CD4-positive, alpha-beta T cell treated with Interleukin-21 for 1 hour (primary cell): Measurements from ENCODE around the gene EXOC6B.
"Not testable (repeated sequence)": the region's sequence is repeated elsewhere in the genome, so short reads cannot be mapped to it uniquely, and the experiment has no call there.

Source experiments
- DNase-seq: peaks from one replicate; pipeline ENCODE4 v3.0.0-alpha.2; 2020

Gene EXOC6B

DNA sequence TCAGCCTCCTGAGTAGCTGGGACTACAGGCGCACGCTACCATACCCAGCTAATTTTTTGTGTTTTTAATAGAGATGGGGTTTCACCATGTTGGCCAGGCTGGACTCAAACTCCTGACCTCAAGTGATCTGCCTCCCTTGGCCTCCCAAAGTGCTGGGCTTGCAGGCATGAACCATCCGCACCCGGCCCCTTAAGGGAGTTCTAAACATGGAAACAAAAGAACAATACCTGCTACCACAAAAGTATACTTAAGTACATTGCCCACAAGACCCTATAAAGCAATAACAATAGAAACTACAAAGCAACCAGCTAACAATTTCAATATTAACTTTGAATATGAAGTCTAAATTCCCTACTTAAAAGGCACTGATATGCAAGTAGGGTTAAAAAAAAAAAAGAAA, 242.0 kb downstream of the EXOC6B start:
- not testable (repeated sequence) for DNase-seq

DNA sequence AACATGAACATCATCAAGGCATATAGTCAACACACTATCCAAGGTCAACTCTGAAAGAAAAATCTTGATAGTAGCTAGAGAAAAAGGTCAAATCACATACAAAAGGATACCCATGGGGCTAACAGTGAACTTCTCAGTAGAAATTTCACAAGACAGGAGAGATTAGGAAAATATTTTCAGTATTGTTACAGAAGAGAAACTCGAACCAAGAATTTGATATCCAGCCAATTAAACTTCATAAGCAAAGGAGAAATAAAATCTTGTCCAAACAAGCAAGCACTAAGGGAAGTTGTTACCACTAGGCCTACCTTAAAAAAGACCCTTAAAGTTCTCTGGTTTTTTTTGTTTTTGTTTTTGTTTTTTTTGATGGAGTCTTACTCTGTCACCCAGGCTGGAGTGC, 242.5 kb downstream of the EXOC6B start:
- DNase-seq = no peak

DNA sequence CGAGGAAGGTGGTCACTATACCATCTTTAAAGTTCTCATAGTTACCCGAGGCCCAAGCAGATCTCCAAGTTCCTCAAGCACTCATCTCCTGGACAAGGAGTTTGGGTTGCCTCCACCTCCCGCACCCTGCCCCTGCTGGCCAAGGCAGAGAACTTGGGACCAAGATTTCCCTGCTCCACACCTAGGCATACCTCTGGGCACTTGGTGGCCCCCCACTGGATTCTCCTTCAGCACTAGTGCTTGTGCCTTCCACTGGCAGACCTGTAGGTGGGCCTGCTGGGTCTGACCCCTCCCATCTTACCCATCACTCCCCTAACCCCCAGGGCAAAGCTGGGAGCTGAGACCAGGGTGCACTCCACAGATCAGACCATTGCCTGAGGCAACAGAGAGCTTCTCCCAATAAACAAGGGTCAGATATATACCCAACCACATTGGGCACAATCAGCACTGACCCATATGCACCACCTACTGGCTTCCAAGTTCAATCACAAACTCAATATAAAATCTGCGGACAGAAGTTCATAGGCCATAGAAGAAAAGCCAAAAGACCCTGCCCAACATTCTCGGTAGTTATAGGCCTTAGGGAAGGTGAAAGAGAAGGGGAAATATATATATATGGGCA, 244.2 kb downstream of the EXOC6B start:
- no peak for DNase-seq

DNA sequence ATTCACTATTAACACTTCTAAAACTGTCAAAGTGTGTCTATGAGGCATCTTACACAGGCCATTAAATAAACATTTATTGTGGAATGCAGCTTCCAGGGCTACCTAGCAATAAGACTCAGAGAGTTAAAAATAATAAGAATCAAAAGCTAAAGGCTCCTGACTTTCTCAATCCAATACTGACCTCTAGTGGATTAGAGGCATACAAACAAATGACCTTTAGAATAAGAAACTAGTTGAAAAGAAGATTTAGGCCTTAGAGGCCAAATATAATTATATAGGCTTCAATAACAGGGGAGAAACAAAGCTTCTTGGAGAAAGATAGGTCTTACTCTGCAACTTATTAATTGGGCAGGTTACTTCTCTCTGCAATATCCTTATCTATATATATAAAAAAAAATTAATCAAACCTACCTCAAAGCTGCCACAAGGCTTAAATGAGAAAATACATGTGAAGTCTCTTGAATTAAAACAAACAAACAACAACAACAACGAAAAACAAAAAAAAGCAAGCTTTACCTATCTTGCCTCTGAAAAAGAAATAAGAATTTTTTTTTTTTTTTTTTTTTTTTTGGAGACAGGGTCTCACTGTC, 246.1 kb downstream of the EXOC6B start:
- peak; percentile 26 for DNase-seq

DNA sequence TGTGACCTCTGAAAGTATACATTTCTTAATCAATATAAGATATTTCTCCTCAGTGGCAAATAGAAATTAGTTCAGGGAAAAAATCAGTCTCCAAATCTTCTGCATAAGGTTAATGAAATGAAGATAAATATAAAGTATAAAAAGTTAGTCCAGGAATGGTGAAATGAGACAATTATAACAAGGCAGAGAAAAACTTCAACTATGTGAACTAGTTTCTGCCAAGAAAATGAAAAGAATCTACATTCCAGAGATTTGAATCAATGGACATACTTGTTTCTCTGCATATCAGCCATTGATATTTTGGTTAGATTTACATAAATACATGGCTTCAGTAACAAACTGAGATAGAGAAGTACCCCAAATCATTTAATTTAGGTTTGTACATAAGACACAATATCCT, 249.0 kb downstream of the EXOC6B start:
- no peak for DNase-seq

DNA sequence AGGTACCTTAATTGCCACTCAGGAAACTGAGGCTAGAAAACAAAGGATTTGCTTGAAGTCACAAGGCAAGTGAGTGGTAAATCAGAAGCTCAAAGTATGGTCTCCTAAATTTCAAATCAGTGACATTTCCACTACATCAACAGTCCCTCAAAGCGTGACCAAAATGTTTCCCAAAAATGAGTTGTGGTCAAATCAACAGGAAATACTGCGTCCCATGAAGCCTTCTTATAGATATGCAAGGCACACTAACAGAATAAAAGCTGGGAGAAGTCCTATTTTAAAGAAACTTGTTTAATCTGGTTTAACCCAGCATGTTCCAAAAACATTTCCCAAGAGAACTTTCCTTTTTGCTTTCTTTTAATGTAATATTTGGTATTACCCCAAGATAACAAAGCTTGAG, 249.4 kb downstream of the EXOC6B start:
- no peak for DNase-seq

DNA sequence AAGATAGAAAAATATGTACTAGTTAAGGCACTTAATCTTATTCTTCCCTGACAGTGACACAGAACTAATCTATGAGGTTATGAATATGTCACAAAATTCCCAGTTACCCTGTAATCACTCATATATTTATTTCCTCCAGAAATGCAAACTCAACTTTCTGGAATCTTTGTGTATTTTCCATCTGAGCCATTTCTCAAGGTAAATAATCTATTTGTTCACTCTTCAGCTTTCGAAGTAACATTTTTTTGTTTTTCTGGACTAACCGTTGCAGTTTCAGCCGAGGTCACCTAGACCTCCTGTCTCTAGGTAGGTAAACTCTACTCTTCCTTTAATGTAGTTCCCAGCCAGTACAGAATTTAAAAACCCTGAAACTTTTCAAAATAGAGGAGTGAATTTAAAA, 250.9 kb downstream of the EXOC6B start:
- DNase-seq = no peak

DNA sequence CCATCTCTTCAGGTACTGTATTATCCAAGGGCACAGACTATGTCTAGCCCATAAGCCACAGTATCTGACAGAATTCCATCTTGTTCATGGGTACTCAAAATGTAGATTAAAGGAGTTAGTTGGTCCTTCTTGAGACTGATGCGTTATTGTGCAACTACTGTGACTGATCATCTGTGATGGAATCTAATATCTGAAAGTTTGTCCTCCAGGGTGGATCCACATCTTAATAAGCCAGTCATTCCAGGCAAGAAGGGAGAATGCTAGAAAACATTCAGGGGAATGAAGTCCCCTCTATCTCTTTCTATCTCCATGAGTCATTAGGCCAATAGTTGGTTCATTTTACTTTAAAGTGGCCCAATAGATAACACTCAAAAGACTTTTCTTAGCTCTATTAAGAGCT, 252.6 kb downstream of the EXOC6B start:
- no peak for DNase-seq

DNA sequence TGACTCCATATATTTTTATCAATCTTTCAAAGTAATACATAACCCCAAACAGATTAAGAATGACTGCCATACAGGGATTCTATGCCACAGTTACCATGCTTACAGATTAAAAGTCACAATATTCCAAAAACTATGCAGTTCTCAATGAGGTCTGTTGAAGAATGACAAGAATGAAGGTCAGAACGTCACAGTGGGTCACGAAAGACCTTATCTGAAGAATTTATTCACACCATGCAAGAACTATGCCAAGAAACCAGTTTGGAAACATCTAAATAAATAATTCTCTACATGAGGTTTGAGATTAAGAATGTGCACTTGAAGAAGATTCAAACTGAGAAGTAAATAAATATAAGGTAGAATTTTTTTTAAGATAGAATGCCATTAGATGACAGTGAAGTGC, 253.3 kb downstream of the EXOC6B start:
- no peak for DNase-seq

DNA sequence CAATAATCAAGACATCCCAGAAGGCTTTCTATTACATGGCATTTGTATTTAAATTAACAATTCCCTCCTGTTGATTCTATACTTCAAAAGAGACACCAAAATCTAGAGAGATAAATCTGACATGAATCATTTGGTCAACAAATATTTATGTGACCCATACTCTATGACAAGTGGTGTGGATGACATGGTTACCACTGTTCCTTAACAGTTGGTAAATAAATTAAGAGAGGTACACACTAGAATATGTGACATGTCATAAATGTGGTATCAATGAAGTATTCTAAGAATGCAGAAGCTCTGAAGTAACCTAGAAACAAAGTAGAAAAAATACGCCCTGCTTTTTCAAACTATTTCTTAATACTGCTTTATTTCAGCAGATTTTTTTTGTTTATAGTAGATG, 255.4 kb downstream of the EXOC6B start:
- no peak for DNase-seq

DNA sequence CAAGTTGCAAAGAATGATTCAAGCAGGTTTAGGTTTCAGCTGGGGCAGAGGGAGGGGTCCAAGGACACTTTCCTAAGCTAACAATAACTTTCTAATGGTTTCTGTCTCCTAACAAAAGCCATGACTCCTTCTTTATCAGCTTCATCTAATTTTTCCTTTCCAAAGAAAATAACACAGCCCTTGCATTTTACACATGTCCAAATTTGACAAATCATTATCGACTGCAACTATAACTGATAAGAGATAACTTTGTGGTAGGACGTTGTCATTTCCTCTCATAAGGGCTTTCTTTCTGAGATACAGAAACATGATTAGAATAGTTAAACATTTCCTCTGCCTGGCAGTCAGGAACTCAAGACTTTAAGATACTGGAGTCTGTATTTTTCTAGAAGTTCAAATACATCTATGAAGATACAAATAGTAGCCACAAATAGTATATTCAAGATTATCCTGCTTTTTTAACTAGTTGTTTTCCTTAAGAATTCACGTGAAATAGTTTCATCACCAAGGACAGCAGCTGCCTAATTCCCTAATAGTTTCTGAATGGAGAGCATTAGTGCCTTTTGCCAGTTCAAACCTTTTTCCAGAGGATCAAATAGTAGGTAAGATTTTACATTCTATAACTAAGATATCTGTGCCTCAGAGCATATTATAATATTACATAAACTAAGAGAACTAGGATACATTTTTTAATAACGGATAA, 263.2 kb downstream of the EXOC6B start:
- no peak for DNase-seq

DNA sequence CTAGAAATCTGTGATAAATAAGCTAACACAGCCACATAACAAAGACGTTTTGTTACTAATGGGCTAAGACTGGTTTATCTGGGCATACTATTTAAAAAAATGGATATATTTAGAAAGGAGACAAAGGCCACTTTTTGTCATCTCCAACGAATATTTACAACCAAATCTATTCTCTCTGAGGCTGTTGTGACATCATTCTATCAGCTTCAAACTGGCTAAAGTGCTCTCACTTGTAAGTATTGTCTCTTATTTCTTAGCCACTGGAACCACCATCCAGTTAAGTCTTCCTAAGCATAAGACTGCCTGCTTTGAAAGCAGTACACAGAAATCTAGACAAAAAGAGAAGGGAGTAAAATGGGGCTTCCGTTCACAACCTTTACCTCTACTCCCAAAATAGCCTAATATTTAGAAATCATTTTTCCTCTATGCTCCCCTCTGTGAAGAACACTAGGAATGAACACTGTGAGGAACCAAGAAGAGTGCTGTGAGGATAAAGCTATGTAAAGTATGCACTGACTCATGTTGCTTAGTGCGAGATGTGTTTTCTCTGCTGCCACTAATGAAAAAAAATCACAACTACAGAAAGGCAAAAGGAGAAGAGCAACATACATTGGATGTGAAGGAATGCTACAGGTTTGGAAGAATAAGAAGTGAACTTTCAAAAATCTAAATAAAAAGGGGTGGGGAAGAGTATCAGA, 264.1 kb downstream of the EXOC6B start:
- no peak for DNase-seq

DNA sequence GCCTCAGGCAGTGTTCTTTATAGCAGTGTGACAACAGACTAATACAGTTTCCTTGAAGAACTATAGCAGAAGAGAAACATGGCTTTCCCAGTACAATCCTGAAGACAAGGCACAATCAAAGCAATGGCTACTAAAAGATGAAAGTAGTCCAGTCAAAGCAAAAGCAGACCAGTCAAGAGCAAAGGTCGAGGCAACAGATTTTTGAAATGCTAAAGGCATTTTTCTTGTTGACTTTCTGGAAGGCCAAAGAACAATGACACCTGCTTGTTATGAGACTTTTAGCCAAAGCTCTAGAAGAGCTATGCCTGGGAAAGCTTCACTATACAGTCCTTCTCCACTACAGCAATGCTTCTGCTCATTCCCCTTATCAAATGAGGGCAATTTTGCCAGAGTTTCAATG, 269.9 kb downstream of the EXOC6B start:
- DNase-seq = no peak

DNA sequence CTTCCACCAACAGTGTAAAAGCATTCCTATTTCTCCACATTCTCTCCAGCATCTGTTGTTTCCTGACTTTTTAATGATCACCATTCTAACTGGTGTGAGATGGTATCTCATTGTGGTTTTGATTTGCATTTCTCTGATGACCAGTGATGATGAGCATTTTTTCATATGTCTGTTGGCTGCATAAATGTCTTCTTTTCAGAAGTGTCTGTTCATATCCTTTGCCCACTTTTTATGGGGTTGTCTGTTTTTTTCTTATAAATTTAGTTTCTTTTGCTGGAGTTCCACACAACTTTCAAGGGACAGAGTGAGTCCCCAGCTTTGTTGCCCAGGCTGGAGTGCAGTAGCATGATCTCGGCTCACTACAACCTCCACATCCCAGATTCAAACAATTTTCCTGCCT, 270.5 kb downstream of the EXOC6B start:
- DNase-seq = not testable (repeated sequence)

DNA sequence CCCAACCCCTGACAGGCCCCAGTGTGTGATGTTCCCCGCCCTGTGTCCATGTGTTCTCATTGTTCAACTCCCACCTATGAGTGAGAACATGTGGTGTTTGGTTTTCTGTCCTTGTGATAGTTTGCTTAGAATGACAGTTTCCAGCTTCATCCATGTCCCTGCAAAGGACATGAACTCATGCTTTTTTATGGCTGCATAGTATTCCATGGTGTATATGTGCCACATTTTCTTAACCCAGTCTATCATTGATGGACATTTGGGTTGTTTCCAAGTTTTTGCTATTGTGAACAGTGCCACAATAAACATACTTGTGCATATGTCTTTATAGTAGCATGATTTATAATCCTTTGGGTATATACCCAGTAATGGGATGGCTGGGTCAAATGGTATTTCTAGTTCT, 270.9 kb downstream of the EXOC6B start:
- not testable (repeated sequence) for DNase-seq

DNA sequence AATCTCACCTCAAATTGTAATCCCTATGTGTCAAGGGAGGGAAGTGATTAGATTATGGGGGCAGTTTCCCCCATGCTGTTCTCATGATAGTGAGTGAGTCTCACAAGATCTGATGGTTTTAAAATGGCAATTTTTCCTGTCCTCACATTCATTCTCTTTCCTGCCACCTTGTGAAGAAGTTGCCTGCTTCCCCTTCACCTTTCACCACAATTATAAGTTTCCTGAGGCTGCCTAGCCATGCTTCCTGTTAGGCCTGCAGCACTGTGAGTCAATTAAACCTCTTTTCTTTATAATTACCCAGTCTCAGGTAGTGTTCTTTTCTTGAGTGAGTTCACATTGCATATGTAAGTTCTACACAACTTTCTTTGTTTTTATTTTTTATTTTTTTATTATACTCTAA, 271.5 kb downstream of the EXOC6B start:
- no peak for DNase-seq

DNA sequence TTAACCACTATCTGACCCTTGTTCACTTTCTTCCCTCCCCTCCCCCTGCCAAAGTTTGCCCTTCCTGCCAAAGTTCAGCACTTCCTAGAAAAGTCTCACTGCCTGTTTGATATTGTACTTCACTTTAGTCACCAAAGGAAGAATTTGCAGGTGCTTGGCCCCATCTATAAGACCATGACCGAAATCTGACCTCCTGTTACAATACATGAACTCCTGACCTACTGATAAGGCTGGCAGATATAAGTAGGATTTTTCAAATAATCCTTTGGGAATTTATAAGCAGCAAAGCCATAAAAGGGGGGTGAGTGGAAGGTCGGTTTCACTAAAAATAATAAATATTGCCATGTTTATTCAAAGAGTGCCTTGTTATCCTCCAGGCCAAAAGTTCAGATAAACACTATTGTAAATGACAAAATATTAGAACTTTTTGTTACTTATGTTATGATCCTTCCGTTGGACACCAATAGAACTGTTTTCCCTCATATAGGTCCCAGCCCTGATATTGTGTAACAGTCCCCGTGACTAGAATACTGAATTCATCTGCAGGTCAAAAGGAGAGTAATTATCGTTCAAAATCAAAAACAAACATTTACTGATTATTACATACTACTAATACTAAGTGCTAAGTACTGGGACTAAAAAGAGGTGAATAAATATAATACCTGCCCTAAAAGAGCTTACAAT, 277.6 kb downstream of the EXOC6B start:
- DNase-seq = no peak

DNA sequence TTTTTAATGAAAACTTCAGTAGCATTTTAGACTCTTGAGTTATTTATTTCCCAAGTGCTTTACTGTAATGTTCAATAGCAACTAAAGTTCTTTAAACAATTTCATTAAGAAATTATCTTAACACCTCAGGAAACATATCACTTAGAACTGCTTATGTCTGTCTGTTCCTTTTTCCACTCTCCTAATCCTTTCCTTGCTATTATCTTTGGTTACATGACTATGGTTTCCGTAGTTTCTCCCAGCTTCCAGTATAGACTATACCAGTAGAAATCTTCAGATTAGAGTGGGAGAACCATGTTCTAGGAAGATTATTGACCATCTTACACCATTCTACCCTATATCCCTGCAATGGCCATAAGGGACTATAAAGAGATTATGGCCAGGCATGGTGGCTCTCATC, 280.0 kb downstream of the EXOC6B start:
- no peak for DNase-seq

DNA sequence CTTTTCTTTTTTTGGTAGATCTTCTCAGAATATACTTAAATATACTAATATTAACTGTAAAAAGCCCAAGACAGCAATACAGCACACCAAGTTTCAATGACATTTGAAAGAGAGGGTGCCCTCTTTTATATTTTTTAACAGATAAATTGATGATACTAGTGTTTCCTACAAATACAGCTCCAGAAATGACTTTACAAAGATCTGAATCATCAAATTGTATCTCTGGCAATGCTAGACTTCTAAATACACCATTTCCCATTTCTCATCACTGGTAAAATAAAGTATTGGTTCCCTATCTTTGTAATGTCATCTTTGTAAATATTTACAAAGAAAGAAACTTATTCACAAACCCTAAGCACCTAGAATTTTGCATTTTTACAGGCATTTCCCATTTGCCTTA, 281.3 kb downstream of the EXOC6B start:
- no peak for DNase-seq

DNA sequence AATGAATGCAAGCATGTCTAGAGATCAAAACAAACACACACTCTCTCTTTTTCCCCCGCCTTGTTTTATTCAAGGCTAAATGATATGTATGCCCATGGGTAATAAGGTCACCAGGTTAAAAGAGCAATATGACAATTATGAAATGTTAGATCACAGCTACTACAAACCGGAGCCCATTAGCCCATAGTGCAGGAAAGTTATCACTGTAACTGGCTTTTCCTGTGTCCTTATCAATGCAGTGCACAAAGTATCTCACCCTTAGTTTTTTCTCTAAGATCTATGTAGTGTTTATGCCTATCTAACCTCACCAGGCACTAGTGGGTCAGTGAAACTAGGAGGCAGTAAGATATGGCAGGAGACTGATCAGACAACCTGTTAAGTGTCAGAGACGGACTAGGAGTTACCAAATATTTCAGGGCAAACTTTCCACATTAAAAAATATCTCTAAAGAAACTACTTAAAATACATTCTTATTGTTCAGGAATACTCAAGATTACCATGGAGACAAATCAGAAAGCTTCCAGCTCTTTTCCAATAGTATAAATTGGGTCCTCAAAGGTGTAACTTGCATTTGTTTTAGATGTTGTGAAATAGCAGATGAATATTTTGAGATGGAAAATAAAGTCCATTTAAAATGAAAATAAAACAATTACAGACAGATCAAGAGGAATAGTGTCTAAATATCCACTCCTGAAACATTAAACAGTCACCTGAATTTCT, 282.2 kb downstream of the EXOC6B start:
- DNase-seq = no peak

DNA sequence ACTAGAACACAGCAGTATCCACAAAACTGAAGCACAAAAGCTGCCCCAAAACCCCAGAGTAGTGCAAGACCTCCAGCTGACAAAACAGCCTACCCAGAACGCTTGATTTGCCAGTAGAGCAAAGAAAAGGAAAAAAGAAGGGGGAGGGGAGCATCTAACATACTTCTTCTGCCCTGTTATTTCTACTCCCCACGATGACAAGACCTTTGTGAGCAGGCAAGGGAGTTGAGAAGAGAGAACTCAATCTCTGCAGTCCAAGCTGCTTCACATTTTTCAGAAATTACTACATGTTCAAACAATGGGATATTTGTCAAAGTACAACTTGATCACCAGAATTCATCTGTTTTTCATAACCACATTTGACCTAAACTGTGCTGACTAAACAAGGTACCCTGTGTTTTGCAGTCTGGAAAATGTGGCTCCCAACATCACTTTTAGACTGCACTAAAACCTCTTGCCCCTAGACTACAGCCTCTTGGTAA, 286.7 kb downstream of the EXOC6B start:
- no peak for DNase-seq

DNA sequence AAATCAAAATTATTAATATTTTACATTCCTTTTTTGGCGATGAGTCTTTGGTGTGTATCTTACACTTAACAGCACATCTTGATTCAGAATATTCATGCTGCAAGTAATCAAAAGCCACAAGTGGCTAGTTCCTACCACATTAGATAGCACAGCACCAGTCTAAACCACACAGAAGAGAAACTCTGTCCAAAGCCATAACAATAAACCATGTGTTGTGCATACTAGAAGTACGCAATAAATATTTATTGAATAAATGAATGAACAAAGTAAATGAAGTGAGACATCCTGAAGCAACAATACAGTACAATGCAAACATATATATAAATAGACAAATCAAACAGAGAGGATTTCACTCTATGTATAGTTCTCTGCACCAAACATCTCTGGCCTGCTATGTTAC, 287.3 kb downstream of the EXOC6B start:
- no peak for DNase-seq

DNA sequence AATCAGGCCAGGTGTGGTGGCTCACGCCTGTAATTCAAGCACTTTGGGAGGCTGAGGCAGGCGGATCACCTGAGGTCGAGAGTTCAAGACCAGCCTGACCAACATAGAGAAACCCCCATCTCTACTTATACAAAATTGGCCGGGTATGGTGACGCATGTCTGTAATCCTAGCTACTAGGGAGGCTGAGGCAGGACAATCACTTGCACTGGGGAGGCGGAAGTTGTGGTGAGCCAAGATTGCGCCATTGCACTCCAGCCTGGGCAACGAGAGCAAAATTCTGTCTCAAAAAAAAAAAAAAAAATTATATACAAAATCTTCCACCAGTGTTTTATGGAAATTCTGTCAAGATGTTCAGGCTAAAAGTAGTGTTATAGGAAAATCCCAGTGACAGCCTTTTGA, 290.2 kb downstream of the EXOC6B start:
- DNase-seq = not testable (repeated sequence)
